Hindlimb muscle (tissue), 1 donor: ENCODE results near the gene CFAP97. TPM values are rescaled to one million over a fixed set of nuclear protein-coding genes. Genes with fewer than 3 reads are reported as not detected.
A peak's percentile ranks its signal among the peaks of the same experiment; 100 is the strongest.

Experiments
- DNase-seq: peaks from one replicate; pipeline ENCODE4 v3.0.0-alpha.2; 2013
- polyA plus RNA-seq: library from polyadenylated mRNA; unstranded; fragments of 120-200 nt; gene quantifications from one replicate; pipeline ENCODE4 v1.2.1, GENCODE V29; 2013; ENCODE audit not compliant: insufficient read length

The CFAP97 gene
- polyA plus RNA-seq, 1 donor: 28.3 TPM

DNA sequence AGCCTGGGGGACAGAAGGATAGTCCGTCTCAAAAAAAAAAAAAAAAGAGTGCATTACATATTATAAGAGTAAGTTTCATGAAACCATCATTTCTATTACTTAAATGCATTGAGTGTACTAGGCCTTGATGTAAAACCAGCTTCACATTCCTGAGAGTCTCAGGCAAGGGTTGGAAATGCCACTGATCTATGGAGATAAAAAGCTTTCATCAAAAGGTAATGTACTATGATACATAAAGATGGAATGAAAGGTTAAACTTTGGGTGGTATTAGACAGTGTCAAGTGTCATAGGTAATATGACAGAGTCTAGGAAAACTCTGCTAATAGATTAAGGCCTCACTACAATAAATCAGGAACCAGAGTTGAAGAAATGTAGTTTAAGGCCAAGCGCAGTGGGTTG is 7.4 kb downstream of the CFAP97 start:
- DNase-seq: no peak

- DNase-seq: no peak
Observed at GRCh38 chr4:185194924-185195888, 8.6 kb downstream of the CFAP97 start.

GRCh38 chr4:185192059-185192458 is 11.7 kb downstream of the CFAP97 start:
- DNase-seq: no peak

GRCh38 chr4:185190306-185190856 is 13.4 kb downstream of the CFAP97 start:
- DNase-seq: no peak

GRCh38 chr4:185189606-185190305 is 14.0 kb downstream of the CFAP97 start:
- no peak for DNase-seq

DNA sequence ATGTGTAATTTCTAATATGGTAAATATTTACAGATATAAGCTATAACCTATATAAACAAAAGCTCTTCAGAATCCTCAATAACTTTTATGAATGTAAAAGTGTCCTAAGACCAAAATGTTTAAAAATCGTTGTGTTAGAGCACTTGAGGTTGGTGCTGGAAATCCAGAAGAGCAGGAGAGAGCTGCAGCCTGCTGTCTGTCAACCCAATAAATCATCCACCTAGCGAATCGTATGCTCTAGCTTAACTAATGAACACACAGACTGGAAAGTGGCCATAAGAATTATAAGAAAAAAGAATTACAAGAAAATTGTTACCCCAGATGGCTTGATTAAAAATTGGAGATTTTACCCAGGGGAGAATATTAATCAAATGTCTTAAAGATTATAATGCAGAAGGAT is 17.0 kb downstream of the CFAP97 start:
- DNase-seq: no peak

- peak; percentile 86 for DNase-seq
Observed at GRCh38 chr4:185183622-185184281, 20.0 kb downstream of the CFAP97 start.

DNA sequence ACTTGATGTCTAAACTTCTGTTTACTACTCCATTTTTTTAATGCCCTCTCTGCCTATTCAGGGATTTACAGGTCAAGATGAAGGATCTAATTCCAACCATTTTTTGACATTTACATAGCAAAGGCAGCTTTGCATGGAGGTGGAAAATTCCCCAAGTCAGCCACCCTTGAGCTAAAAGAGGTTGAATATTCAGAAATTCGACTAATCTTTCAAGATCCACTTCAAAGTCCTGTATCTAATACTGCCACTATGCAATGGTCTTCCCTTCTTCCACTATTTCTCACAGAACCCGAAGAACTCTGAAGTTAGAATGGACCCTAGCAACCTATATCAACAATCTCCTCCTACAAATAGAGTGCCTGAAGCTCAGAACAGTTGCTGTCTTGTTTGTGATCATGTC is 21.6 kb downstream of the CFAP97 start:
- DNase-seq: no peak

- DNase-seq: no peak
Observed at GRCh38 chr4:185179488-185179887, 24.3 kb downstream of the CFAP97 start.

DNA sequence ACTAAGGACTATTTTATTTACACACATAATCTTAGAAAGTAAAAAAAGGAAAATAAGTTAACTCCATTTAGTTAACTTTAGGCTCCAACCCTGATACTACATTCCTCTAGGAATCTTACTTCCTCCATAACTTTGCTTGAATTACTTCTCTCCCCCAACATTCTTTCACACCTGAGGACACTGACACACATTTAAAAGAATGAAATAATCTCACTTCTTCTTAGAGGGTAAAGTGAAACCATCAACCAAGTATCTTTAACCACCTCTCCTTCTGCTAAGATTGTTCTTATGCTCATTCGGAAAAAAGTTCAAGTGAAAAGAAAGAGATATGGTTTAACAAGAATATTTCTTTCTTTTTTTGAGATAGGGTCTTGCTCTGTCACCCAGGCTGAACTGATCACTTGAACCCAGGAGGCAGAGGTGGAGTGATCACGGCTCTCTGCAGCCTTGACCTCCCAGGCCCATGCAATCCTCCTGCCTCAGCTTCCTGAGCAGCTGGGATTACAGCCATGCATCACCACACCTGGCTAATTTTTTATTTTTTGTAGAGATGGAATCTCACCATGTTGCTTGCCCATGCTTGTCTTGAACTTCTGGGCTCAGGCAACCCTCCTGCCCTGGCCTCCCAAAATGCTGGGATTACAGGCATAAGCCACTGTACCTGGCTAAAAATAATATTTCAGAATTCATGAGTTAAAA is 32.3 kb downstream of the CFAP97 start:
- no peak for DNase-seq

DNA sequence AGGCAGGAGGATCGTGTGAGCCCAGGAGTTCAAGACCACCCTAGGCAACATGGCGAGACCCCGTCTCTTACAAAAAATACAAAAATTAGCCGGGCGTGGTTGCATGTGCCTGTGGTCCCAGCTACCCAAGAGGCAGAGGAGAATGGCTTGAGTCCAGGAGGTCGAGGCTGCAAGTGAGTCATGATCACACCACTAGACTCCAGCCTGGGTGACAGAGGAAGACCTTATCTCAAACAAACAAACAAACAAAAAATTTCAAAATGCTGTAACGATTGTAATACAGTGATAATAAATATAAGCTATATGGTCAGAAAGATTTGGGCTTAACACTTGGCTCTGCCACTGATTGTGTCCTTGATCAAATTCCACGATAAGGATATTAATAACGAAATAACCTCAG is 36.6 kb downstream of the CFAP97 start:
- no peak for DNase-seq

DNA sequence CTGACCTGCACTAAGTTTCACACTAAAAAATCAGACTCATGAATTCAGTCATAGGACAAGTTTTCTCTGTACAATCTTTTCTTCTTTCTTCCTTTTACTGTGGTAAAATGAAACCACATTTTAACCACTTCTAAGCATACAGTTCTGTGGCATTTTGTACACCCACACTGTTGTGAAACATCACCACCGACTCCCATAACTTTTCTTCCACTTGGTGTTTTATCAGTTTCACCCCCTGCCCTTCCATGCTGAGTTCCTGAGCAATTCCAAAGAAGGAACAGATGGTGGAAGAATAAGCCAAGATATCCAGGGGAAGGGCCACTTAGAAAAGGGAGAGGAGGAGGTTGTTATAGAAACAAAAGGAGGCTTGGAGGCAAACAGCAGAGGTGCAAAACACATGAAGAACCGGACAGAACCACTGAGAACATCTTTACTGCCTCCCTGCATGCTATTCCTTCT is 38.2 kb downstream of the CFAP97 start:
- no peak for DNase-seq

DNA sequence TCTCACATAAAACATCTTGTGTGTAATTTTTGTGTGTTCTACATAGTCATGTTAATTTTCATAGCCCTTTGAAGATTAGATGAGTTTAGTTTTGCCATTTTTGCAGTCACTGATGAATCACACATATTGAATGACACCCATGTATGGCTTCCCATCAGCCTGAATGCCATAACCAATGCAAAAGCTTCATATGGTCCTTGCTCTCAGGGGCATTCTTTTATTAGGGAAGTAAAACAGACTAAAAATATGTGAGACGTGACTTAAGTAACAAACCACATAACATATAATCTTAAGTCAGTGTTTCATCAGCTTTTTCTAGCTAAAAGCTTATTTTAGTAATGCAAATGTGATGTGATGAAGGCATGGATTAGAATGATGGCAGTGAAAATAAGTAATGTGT is 52.5 kb downstream of the CFAP97 start:
- no peak for DNase-seq

GRCh38 chr4:185149392-185149791 is 54.4 kb downstream of the CFAP97 start:
- DNase-seq: no peak

DNA sequence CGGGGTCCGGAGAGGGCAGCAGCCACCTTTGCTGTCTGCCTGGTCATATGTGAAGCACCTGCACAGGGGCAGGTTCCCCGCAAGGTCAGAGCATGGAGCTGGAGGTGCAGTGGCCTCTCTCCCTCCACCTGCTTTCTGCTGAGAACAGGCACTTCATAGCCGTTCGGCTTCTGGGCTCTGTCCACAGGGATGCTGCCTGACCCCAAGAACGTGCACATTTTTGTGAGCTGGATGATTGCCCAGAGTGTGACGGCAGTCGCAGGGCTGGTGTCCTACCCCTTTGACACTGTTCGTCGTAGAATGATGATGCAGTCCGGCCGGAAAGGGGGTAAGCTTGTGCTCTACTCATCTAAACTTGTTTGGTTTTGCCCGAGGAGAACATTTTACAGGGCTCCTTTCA is 58.2 kb downstream of the CFAP97 start:
- no peak for DNase-seq

DNA sequence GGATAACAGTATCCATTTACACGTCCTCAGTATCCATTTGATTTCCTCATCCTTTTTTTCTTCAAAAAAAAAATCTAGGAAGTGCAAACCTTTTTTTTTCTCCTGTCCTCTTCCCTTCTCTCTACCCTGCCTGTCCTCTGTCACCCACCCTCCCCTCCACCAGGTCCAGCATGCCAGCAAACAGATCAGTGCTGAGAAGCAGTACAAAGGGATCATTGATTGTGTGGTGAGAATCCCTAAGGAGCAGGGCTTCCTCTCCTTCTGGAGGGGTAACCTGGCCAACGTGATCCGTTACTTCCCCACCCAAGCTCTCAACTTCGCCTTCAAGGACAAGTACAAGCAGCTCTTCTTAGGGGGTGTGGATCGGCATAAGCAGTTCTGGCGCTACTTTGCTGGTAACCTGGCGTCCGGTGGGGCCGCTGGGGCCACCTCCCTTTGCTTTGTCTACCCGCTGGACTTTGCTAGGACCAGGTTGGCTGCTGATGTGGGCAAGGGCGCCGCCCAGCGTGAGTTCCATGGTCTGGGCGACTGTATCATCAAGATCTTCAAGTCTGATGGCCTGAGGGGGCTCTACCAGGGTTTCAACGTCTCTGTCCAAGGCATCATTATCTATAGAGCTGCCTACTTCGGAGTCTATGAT is 59.1 kb downstream of the CFAP97 start:
- no peak for DNase-seq

- no peak for DNase-seq
Observed at GRCh38 chr4:185143601-185143969, 60.2 kb downstream of the CFAP97 start.

GRCh38 chr4:185142912-185143600 is 60.7 kb downstream of the CFAP97 start, which contains the start of gene SLC25A4:
Gene SLC25A4, plus strand, starts transcription at chr4:185143266. Its CDS starts 107 bp downstream, at chr4:185143373.
- peak; percentile 86 for DNase-seq

- no peak for DNase-seq
Observed at GRCh38 chr4:185142564-185142911, 61.3 kb downstream of the CFAP97 start.

GRCh38 chr4:185141777-185142176 is 62.0 kb downstream of the CFAP97 start:
- DNase-seq: no peak

- no peak for DNase-seq
Observed at GRCh38 chr4:185139736-185140135, 64.1 kb downstream of the CFAP97 start.
